Osteocyte (in vitro differentiated cells): ENCODE data around the gene DUSP2. TPM values are rescaled to one million over a fixed set of nuclear protein-coding genes. Genes with fewer than 3 reads are reported as not detected.

ENCODE experiments used
- DNase-seq: peaks from one replicate; pipeline ENCODE4 v3.0.0; 2021; ENCODE audit warnings: mixed read lengths; ENCODE audit not compliant: unreplicated experiment; ENCODE audit errors: extremely low spot score
- H3K27ac Mint-ChIP-seq: one replicate; pipeline ENCODE4 v1.8.0; 2021; ENCODE audit warnings: mild to moderate bottlenecking, mixed read lengths; ENCODE audit not compliant: unreplicated experiment
- H3K27me3 Mint-ChIP-seq: one replicate; pipeline ENCODE4 v1.8.0; 2021; ENCODE audit warnings: mixed read lengths; ENCODE audit not compliant: unreplicated experiment
- H3K36me3 Mint-ChIP-seq: one replicate; pipeline ENCODE4 v1.8.0; 2021; ENCODE audit warnings: mixed read lengths; ENCODE audit not compliant: unreplicated experiment
- H3K4me1 Mint-ChIP-seq: one replicate; pipeline ENCODE4 v1.8.0; 2021; ENCODE audit warnings: mixed read lengths; ENCODE audit not compliant: unreplicated experiment
- H3K4me3 Mint-ChIP-seq: one replicate; pipeline ENCODE4 v1.8.0; 2021; ENCODE audit warnings: mild to moderate bottlenecking, moderate library complexity, mixed read lengths; ENCODE audit not compliant: unreplicated experiment
- H3K9me3 Mint-ChIP-seq: one replicate; pipeline ENCODE4 v1.8.0; 2021; ENCODE audit warnings: mixed read lengths; ENCODE audit not compliant: unreplicated experiment
- total RNA-seq: library from RNA; stranded (reverse); gene quantifications from 2 replicates; pipeline ENCODE4 v1.2.1, GENCODE V29; 2021
- TF ChIP-seq, protein P1 (sequence below): fragments of 200-600 bp; sonication (generic); IDR thresholded peaks from 2 replicates; pipeline ENCODE4 v1.5.0; 2021; ENCODE audit warnings: antibody characterized with exemption, mild to moderate bottlenecking, moderate library complexity

DUSP2 gene
- total RNA-seq, 1 donor from 2014 or later = 0.78 TPM

DNA sequence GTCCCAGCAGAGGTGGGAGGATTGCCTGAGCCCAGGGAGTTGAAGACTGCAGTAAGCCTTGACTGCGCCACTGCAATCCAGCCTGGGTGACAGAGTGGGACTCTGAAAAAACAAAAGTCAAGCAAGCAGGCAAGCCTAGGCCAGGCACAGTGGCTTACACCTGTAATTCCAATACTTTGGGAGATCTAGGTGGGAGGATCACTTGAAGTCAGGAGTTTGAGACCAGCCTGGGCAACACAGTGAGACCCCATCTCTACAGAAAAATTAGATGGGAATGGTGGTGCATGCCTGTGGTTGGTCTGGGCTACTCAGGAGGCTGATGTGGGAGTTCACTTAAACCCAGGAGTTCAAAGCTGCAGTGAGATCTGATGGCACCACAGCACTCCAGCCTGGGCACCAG is 34.8 kb upstream of the DUSP2 start:
- Mint-ChIP-seq H3K27ac (no peak overlapping the region), H3K36me3 (peaks cover 14% of the 10 kb centered on the region), H3K9me3 (no peaks in the 10 kb centered on the region), H3K27me3 (peaks cover 2% of the 10 kb centered on the region), H3K4me1 (no peaks in the 10 kb centered on the region), H3K4me3 (no peak overlapping the region)
- DNase-seq = no peak
- TF ChIP-seq, protein P1, sequence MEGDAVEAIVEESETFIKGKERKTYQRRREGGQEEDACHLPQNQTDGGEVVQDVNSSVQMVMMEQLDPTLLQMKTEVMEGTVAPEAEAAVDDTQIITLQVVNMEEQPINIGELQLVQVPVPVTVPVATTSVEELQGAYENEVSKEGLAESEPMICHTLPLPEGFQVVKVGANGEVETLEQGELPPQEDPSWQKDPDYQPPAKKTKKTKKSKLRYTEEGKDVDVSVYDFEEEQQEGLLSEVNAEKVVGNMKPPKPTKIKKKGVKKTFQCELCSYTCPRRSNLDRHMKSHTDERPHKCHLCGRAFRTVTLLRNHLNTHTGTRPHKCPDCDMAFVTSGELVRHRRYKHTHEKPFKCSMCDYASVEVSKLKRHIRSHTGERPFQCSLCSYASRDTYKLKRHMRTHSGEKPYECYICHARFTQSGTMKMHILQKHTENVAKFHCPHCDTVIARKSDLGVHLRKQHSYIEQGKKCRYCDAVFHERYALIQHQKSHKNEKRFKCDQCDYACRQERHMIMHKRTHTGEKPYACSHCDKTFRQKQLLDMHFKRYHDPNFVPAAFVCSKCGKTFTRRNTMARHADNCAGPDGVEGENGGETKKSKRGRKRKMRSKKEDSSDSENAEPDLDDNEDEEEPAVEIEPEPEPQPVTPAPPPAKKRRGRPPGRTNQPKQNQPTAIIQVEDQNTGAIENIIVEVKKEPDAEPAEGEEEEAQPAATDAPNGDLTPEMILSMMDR = no peak

DNA sequence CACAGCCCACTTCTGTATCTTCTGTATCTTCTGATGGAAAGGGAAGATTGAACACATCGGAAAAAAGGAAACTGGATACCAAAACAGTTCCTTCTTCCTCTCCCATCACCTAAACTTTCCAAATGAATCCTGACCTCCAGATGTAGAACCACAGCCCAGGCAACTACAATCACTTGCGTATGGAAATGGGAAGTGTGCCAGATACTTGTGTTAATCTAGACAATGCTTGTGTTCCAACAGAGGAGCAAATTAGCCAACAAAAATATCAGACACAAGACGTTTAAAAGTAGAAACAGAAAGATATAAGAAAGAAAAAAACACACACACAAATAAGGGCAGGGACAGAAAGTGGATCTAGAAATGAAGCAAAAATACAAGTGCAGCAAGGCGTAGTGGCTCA is 31.4 kb upstream of the DUSP2 start:
- Mint-ChIP-seq H3K27me3 (peaks cover 2% of the 10 kb centered on the region), H3K4me3 (no peak overlapping the region), H3K9me3 (no peaks in the 10 kb centered on the region), H3K36me3 (no peaks in the 10 kb centered on the region), H3K4me1 (no peaks in the 10 kb centered on the region), H3K27ac (no peak overlapping the region)
- DNase-seq = no peak
- TF ChIP-seq, protein P1 = no peak

DNA sequence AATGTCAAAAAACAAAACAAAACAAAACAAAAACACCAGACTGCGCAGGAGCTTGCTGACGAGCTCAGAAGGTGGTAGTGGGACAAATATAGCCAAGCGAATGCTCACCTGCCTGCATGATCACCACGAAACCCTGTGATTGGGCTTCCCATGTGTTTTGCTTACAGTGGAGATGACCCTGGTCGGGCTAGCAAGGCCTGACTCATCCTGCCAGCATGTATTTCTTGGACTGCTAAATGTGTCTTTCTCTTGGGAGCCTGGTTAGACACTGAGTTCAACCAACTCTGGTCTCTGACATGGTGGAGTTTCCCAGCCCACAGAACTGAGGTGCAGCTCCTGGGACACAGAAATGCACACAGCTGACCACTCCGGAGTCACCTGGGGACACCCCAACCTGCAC is 30.7 kb upstream of the DUSP2 start:
- H3K27ac Mint-ChIP-seq = no peak overlapping the region
- no peak for DNase-seq
- H3K9me3 Mint-ChIP-seq = no peaks in the 10 kb centered on the region
- peaks cover 2% of the 10 kb centered on the region for H3K27me3 Mint-ChIP-seq
- no peaks in the 10 kb centered on the region for H3K4me1 Mint-ChIP-seq
- H3K4me3 Mint-ChIP-seq = no peak overlapping the region
- no peaks in the 10 kb centered on the region for H3K36me3 Mint-ChIP-seq
- TF ChIP-seq, protein P1 = no peak

DNA sequence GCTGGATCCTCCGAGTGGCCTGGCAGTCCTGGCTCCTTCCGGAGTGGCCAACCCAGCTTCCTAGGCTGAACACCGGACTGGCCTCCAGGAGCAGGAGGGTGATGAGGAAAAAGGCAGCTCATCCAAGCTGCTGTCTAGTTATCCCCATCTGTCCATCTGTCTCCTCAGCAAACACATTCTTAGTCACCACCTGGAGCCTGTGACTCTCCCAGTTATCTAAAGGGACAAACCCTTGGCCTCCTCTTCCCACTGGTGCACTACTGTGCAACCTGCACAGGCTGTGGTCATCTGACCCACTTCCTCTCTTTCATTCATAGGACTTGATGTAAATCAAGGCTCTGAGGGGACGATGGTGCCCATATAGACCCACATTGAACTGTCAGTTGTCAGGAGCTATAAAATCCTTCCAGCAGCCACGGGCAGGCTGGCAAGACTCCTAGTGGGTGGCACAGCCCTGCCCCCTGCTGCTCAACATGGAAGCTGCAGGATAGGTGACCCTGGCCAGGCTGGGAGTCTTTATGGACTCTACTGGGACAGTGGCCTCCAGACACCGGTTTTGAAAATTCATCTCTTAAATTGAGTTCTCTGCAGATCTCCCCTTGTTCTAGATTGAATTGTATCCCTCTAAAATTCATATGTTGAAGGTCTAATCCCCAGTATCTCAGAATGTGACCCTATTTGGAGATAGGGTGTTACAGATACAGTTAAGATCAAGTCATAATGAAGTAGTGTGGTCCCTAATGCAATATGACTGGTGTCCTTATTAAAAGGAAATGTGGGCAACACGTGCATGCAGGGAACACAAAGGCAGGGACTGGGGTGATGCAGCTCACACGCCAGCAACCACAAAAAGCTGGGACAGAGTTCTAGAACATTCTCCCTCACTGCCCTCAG is 29.3 kb upstream of the DUSP2 start:
- Mint-ChIP-seq H3K27ac (no peak overlapping the region), H3K27me3 (peaks cover 2% of the 10 kb centered on the region)
- DNase-seq = no peak

DNA sequence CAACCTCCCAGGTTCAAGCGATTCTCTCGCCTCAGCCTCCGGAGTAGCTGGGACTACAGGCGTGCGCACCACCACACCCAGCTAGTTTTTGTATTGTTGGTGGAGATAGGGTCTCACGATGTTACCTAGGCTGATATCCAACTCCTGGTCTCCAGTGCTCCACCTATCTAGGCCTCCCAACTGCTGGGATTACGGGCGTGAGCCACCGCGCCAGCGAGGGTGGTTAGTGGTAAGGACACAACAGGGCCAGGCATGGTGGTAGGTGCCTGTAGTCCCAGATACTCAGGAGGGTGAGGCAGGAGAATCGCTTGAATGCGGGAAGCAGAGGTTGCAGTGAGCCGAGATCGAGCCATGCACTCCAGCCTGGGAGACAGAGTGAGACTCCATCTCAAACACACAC is 26.6 kb upstream of the DUSP2 start:
- H3K4me3 Mint-ChIP-seq = no peak overlapping the region
- no peak overlapping the region for H3K27ac Mint-ChIP-seq
- H3K9me3 Mint-ChIP-seq = peaks cover 4% of the 10 kb centered on the region
- no peak for DNase-seq
- H3K27me3 Mint-ChIP-seq = peaks cover 2% of the 10 kb centered on the region
- H3K36me3 Mint-ChIP-seq = no peaks in the 10 kb centered on the region
- TF ChIP-seq, protein P1 = no peak
- H3K4me1 Mint-ChIP-seq = peaks cover 2% of the 10 kb centered on the region

More for the DNA sequence above, 29.3 kb upstream of the DUSP2 start:
- no peaks in the 10 kb centered on the region for H3K9me3 Mint-ChIP-seq
- H3K4me1 Mint-ChIP-seq = no peaks in the 10 kb centered on the region
- no peaks in the 10 kb centered on the region for H3K36me3 Mint-ChIP-seq
- H3K4me3 Mint-ChIP-seq = no peak overlapping the region
- TF ChIP-seq, protein P1 = peak; percentile 87
